ENCODE results near the gene RALY. TPM values are rescaled to one million over a fixed set of nuclear protein-coding genes. Genes with fewer than 3 reads are reported as not detected.
A peak's percentile ranks its signal among the peaks of the same experiment; 100 is the strongest.

RALY gene
- total RNA-seq, 1 donor from 2014 or later = 110 TPM

GRCh38 chr20:34069341-34070078, 75.8 kb downstream of the RALY start:
- intact Hi-C loops (cut with DNase I) = loop anchor here (2.0 to 5.0 kb wide), 4 partner anchors 72 to 277 kb away; no protein-coding TSS in a partner anchor
- DNase-seq (ENCODE audit: low spot score) = no peak

DNA sequence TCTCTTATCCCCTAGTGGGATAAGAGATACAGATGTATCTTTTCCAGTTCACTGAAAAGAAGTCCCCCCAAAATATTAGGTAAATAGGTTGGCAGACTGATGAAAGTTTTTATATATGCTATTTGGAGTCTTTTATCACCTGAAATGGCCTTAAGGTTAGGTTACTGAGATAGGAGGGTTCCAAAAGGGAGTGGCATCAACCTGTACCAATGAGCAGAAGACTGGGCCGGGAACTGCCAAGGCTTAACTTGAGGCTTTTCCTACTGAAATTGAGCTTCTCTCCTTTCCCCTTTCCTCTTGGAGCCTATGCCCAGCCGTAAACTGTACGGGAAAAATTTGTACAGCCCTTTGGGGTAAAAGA, 76.3 kb downstream of the RALY start:
- intact Hi-C loops (cut with DNase I) = no loop called here
- no peak for DNase-seq (ENCODE audit: low spot score)

- intact Hi-C loops (cut with DNase I) = no loop called here
- DNase-seq (ENCODE audit: low spot score) = no peak
Measured at GRCh38 chr20:34070859-34071258, 77.1 kb downstream of the RALY start.

DNA sequence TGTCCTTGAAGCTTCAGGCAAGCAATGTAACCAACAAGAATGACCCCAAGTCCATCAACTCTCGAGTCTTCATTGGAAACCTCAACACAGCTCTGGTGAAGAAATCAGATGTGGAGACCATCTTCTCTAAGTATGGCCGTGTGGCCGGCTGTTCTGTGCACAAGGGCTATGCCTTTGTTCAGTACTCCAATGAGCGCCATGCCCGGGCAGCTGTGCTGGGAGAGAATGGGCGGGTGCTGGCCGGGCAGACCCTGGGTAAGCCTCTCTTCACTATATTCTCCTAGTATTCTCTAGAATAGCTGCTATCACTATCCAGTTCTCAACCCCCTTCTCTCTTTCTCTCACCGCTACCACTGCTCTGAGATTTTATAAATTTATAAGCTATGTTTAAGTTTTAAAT, 78.4 kb downstream of the RALY start:
- DNase-seq (ENCODE audit: low spot score) = no peak
- intact Hi-C loops (cut with DNase I) = no loop called here

GRCh38 chr20:34072778-34073177, 79.1 kb downstream of the RALY start:
- no peak for DNase-seq (ENCODE audit: low spot score)
- intact Hi-C loops (cut with DNase I) = no loop called here

- intact Hi-C loops (cut with DNase I) = no loop called here
- DNase-seq (ENCODE audit: low spot score) = no peak
Measured at GRCh38 chr20:34074101-34074760, 80.5 kb downstream of the RALY start.

- intact Hi-C loops (cut with DNase I) = no loop called here
- DNase-seq (ENCODE audit: low spot score) = no peak
Measured at GRCh38 chr20:34075647-34076046, 81.9 kb downstream of the RALY start.

DNA sequence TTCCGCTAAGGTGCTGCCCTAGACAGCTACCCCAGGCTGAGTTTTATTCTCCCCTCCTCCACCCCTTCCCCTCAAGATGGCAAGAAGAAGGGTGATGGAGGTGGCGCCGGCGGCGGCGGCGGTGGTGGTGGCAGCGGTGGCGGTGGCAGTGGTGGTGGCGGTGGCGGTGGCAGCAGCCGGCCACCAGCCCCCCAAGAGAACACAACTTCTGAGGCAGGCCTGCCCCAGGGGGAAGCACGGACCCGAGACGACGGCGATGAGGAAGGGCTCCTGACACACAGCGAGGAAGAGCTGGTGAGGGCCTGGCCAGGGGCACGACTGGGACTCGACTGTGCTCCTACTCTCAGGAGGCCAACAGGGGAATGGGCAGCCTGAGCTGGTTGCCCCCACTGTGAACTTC, 83.2 kb downstream of the RALY start:
- intact Hi-C loops (cut with DNase I) = no loop called here
- DNase-seq (ENCODE audit: low spot score) = no peak

GRCh38 chr20:34078540-34078939, 84.8 kb downstream of the RALY start:
- DNase-seq (ENCODE audit: low spot score) = no peak
- intact Hi-C loops (cut with DNase I) = no loop called here

- DNase-seq (ENCODE audit: low spot score) = no peak
- intact Hi-C loops (cut with DNase I) = no loop called here
Measured at GRCh38 chr20:34079818-34080217, 86.1 kb downstream of the RALY start.

DNA sequence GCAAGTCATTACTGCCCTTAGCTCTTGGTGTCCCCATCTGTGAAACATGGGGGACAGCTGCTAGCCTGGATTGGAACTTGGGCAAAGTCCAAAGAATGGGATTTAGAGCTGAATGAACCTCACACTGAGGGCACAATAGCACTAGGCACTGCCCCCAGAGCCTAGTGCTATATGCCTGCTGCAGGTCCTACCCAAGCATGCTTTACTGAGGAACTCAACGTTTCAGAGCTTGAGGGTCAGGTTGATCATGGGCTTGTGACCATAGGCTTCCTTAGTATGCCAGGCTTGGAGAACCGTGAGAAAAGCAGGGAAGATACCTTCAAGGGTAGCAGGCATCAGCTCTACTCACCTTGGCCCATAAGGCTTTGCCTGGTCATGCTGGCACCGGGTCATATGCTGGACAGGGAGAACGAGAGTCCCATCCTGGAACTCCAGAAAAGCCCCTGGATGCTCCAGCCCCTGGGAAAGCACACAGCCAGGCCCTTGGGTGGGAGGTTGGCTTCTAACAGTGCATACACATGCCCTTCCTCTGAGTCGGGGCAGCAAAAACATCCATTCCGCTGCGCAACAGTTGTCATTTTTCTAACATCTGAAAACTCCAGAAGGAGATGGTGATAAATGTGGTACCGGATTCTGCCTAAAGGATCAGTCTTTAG, 88.6 kb downstream of the RALY start:
- no peak for DNase-seq (ENCODE audit: low spot score)
- intact Hi-C loops (cut with DNase I) = loop anchor here (2.0 kb wide), 1 partner anchor 42 kb away; no protein-coding TSS in a partner anchor

GRCh38 chr20:34083137-34083536, 89.4 kb downstream of the RALY start:
- DNase-seq (ENCODE audit: low spot score) = peak; percentile 85
- intact Hi-C loops (cut with DNase I) = loop anchor here (2.0 kb wide), 1 partner anchor 42 kb away; no protein-coding TSS in a partner anchor

DNA sequence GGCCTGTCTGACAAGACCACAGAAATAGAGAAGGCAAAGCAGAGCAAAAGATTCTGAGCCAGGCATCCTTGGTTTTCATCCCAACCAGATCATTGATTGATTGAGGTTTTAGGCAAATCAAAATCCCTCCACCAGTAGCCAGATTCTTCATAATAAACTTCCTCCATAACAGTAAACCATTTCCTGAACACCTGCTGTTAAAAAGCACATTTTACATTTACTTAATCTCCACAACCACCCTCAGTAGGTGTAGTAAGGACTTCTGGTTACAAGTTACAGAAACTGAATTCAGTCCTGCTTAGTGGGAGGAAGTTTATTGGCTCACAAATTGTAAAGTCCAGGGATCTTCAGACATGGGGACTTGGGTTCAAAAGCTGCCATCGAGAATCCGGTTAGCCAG, 90.1 kb downstream of the RALY start:
- intact Hi-C loops (cut with DNase I) = loop anchor here (2.0 kb wide), 1 partner anchor 43 kb away; no protein-coding TSS in a partner anchor
- no peak for DNase-seq (ENCODE audit: low spot score)

DNA sequence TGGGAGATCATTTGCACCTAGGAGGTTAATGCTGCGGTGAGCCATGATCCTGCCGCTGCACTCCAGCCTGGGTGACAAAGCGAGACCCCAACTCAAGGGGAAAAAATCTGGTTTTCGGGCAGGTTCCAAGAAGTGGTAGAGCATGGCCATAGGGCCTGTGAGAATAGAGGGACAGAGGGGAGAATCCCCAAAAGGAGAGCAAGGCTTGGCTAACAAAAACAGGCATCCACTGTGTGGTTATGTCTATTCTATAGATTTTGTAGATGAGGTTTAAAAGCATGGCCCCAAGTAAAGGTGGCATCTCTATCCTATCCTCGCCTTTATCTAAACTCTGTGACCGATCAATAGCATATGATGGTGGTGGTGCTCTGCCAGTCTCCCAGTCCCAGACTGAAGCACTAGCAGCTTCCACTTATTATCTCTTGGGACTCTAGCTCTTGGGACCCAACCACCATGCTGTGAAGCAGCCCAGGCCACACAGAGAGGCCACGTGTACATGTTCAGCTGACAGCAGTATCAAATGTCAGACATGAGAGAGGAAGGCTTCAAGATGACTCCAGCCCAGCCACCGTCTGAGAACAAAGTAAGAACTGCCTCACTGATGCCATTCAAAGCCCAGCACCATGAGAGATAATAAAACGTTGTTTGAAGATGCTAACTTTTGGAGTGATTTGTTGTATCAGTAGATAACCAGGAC, 90.7 kb downstream of the RALY start:
- intact Hi-C loops (cut with DNase I) = no loop called here
- DNase-seq (ENCODE audit: low spot score) = no peak

- no peak for DNase-seq (ENCODE audit: low spot score)
- intact Hi-C loops (cut with DNase I) = no loop called here
Measured at GRCh38 chr20:34085544-34086040, 91.9 kb downstream of the RALY start.

DNA sequence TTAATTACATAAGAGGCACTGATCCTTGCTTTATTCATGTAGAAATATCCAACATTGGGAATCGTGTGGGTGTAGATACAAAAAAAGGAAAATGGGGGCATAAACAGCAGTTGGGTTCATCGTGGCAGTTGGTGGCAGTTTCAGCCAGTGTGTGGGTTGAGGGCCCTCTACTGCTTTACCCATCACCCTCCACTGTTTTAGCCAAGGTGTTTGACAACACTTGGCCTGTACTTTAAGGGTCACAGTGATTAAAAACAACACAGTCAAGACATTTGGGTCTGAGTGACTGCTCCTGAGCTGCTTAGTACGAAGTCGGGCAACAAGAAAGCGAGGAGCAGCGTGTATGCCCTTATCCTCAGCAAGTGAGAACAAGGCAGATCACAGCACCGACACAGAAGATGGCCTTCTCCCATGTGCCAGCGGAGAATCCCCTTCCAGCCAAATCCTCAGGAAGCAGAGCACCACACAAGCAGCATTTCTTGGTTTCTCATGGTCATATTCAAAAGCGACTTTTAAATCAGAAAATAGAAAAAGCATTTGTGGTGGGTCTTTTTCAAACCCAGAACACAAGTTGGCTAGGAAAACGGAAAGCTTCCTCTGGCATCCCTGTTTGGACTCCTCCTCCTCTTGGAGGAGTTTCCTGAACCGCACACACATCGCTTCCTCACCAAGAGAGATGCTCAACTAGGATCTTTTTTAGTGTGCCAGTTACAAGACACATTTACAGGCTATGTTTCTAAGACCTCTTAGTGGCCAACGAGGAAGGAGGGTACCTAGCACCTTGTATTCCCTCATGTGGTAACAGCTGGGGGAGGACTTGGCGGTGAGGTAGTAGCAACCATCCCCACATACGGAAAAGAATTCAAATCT, 94.8 kb downstream of the RALY start:
- no peak for DNase-seq (ENCODE audit: low spot score)
- intact Hi-C loops (cut with DNase I) = no loop called here

DNA sequence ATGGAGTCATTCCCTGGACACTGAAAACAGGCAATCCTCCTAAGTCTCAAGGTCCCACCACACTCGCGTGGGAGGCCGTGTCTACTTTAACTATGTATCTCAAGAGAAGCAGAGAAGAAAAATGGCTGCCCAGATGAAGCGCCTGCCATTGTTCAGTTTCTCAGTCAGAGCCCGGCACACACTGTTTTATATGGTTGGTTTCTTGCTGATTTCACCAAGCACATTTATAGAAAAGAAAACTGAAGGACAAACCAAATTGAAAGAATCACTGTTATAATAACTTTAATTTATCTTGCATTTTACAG, 95.4 kb downstream of the RALY start:
- intact Hi-C loops (cut with DNase I) = no loop called here
- DNase-seq (ENCODE audit: low spot score) = no peak

DNA sequence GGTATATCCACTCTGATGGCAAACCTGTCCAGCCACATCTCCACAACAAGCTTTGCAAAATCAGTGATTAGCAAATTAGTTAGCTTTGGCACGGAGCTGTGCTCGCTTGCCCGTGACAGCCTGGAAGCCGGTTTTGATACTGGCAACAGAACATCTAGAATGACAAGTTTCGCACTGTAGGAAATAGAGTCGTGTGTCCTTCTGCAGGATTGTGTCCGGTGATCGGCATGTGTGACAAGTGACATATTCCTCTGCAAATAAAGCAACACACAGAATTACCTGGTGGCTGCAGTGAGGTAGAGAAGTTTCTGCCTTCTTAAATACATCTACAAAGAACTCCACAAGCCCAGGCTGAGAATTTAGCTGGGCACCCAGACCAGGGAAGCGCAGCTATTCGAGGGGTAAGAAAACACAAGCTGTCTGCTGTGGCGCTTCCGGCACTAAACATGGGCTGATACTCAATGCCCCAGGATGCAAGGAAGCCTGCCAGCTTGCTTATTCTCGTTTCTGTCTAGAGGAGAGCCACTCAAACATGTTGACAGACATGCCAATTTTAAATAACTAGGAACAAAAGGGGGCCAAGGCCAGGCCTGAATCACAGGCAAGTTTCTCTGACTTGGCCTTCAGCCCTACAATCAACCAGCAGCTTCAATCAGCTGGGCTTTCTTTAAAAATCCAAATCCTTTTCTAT, 96.1 kb downstream of the RALY start:
- DNase-seq (ENCODE audit: low spot score) = no peak

DNA sequence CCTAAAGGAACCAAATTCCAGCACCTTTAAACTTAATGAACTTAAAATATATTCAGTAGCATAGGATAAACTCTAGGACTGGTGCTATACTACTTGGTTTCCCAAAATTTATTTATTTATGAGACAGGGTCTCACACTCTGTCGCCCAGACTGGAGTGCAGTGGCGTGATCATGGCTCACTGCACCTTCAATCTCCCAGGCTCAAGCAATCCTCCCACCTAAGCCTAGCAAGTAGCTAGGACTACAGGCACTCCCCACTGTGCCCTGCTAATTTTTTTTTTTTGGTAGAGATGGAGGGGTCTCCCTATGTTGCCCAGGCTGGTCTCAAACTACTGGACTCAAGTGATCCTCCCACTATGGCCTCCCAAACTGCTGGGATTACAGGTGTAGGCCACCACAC, 96.9 kb downstream of the RALY start:
- no peak for DNase-seq (ENCODE audit: low spot score)
- intact Hi-C loops (cut with DNase I) = no loop called here

More for the DNA sequence above, 96.1 kb downstream of the RALY start:
- intact Hi-C loops (cut with DNase I) = no loop called here
